Fibroblast of lung (primary cell): ENCODE data around the gene FAM20C. TPM values are rescaled to one million over a fixed set of nuclear protein-coding genes. Genes with fewer than 3 reads are reported as not detected.

Source experiments
- DNase-seq, 2 donors: peaks; one replicate each; pipeline versions ENCODE4 v3.0.0 to v3.0.0-alpha.2; 2010; ENCODE audit warnings: low read depth in 2 of 2
- H2AFZ ChIP-seq: 2 replicates; pipeline ENCODE4 v1.5.1; 2012; ENCODE audit warnings: low read length, control low read depth, inconsistent platforms
- H3K27ac ChIP-seq: 2 replicates; pipeline ENCODE4 v1.5.1; 2011; ENCODE audit warnings: low read length, control low read depth; ENCODE audit not compliant: insufficient read depth
- H3K27me3 ChIP-seq: 2 replicates; pipeline ENCODE4 v1.5.1; 2011; ENCODE audit warnings: mild to moderate bottlenecking, low read length; ENCODE audit not compliant: control insufficient read depth, insufficient read depth
- H3K36me3 ChIP-seq: 2 replicates; pipeline ENCODE4 v1.5.1; 2011; ENCODE audit warnings: low read length; ENCODE audit not compliant: control insufficient read depth, insufficient read depth
- H3K4me1 ChIP-seq: 2 replicates; pipeline ENCODE4 v1.5.1; 2011; ENCODE audit warnings: low read length; ENCODE audit not compliant: control insufficient read depth, insufficient read depth; ENCODE audit errors: extremely low read depth
- H3K4me2 ChIP-seq: 2 replicates; pipeline ENCODE4 v1.5.1; 2011; ENCODE audit warnings: low read length, control low read depth; ENCODE audit not compliant: insufficient read depth; ENCODE audit errors: extremely low read depth
- H3K4me3 ChIP-seq, 4 experiments: fragments of 200-600 bp in 1 of 4; sonication (generic) in 1 of 4; replicated peaks in 1 of 4; 2 replicates each; pipeline ENCODE4 v1.5.1; 2011 to 2016; ENCODE audit warnings: low read length in 4 of 4, low read depth in 3 of 4, mild to moderate bottlenecking in 3 of 4, control low read depth in 2 of 4, inconsistent platforms in 1 of 4, mixed read lengths in 1 of 4; ENCODE audit not compliant: insufficient read depth in 1 of 4; ENCODE audit errors: control extremely low read depth in 1 of 4
- H3K79me2 ChIP-seq: 2 replicates; pipeline ENCODE4 v1.5.1; 2012; ENCODE audit warnings: mild to moderate bottlenecking, low read length, inconsistent platforms; ENCODE audit not compliant: control insufficient read depth, insufficient read depth
- H3K9ac ChIP-seq: 2 replicates; pipeline ENCODE4 v1.5.1; 2011; ENCODE audit warnings: mild to moderate bottlenecking, low read length, control low read depth; ENCODE audit not compliant: insufficient read depth
- H3K9me3 ChIP-seq: 2 replicates; pipeline ENCODE4 v1.5.1; 2012; ENCODE audit warnings: low read depth, low read length; ENCODE audit not compliant: control insufficient read depth, insufficient read depth
- H4K20me1 ChIP-seq: 2 replicates; pipeline ENCODE4 v1.5.1; 2011; ENCODE audit warnings: low read length; ENCODE audit not compliant: control insufficient read depth, insufficient read depth; ENCODE audit errors: extremely low read depth
- EZH2 ChIP-seq: IDR thresholded peaks from 2 replicates; pipeline ENCODE4 v1.5.1; 2012; ENCODE audit warnings: low read length, control low read depth, mild to moderate bottlenecking; ENCODE audit errors: missing control alignments
- polyA plus RNA-seq, 2 donors: library from polyadenylated mRNA; depleted of rRNA in 1 of 2; stranded (reverse) in 1 of 2; unstranded in 1 of 2; fragments of >200 nt; gene quantifications; 2 replicates each; pipeline ENCODE4 v1.2.1, GENCODE V29; 2011 to 2012; ENCODE audit warnings: missing spikeins in 1 of 2
- total RNA-seq: library from RNA; depleted of rRNA; stranded (reverse); fragments of >200 nt; gene quantifications from 2 replicates; pipeline ENCODE4 v1.2.1, GENCODE V29; 2014
- TF ChIP-seq, protein P1 (sequence below), 2 donors: IDR thresholded peaks in 1 of 2; conservative IDR thresholded peaks in 1 of 2; 1 replicate in 1 of 2; 2 replicates in 1 of 2; pipeline ENCODE4 v1.5.1; 2011 to 2012; ENCODE audit warnings: low read length in 2 of 2, control low read depth in 1 of 2, inconsistent platforms in 1 of 2, low read depth in 1 of 2, mild to moderate bottlenecking in 1 of 2

FAM20C gene
- total and polyA plus RNA-seq, 2 donors (not counting 1 experiment from before 2014, with no cell fraction given), result 31.8 to 70.7 TPM

DNA sequence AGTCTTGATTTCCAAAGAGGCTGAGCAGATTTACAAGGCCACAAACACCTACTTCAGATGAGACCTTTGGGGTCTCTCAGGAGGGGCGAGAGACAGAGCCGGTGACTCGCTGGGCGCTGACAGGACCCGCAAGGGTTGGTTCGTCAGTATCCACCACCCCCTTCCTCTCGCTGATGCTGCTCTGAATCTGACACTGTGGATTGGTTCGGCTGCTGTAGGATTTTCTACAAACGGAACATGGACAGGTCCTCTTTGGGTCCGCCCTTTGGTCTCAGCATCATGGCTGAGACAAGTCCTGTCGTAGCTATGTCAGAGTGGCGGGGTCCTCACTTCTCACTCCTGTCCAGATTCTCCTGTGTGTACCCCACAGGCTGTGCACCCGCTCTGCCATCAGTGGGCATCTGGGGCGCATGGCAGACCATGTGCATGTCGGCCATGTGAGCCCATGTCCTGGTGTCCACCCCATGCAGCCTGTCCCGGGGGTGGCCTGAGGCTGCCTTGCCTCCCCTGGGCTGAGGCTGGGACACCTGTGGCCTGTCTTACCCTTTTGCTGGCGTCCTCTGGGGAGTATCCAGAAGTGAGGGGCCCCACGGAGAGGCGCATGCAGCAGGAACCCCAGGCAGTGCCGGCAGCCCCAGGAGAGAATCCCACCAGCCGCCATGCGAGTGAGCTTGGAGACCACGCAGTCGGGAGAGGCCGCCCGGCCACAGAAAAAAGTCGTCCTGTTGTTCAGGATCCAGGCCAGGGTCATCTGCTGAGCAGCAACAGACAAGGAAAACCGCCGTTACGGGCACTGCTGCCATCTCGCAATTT lies 21.6 kb upstream of the FAM20C start:
- no peaks in the 10 kb centered on the region for H4K20me1 ChIP-seq
- no peak for DNase-seq

DNA sequence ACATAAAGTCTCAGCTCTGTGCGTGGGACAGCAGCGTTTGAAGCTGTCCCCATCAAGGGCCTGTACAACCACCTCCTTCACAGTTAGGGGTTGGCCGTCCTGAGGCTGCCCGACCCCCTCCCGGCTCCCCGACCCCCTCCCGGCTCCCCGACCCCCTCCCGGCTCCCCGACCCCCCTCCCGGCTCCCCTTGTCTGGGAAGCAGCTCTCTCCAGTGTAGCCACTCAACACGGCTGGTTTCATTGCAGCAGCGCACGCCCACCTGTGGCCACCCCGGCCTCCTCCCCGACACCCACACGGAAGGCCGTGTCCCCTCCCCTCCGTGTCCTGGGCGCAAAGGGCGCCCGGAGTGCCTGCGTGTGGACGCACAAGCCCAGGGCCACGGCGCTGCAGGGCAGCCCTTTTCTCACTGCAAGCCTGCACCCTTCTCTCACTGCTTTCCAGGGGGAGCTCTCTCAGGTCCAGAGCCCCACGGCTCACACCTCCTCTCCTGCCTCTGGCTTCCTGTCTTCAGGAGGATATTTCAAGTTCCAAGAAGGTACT lies 20.9 kb upstream of the FAM20C start:
- no peaks in the 10 kb centered on the region for H3K36me3 ChIP-seq
- H3K4me2 ChIP-seq, result no peak overlapping the region
- H3K27me3 ChIP-seq, result peaks cover 12% of the 10 kb centered on the region
- DNase-seq, result no peak
- H2AFZ ChIP-seq, result no peak overlapping the region
- H4K20me1 ChIP-seq, result no peaks in the 10 kb centered on the region
- no peaks in the 10 kb centered on the region for H3K9me3 ChIP-seq
- H3K4me3 ChIP-seq, result no peak overlapping the region
- no peak for TF ChIP-seq EZH2
- TF ChIP-seq, protein P1, sequence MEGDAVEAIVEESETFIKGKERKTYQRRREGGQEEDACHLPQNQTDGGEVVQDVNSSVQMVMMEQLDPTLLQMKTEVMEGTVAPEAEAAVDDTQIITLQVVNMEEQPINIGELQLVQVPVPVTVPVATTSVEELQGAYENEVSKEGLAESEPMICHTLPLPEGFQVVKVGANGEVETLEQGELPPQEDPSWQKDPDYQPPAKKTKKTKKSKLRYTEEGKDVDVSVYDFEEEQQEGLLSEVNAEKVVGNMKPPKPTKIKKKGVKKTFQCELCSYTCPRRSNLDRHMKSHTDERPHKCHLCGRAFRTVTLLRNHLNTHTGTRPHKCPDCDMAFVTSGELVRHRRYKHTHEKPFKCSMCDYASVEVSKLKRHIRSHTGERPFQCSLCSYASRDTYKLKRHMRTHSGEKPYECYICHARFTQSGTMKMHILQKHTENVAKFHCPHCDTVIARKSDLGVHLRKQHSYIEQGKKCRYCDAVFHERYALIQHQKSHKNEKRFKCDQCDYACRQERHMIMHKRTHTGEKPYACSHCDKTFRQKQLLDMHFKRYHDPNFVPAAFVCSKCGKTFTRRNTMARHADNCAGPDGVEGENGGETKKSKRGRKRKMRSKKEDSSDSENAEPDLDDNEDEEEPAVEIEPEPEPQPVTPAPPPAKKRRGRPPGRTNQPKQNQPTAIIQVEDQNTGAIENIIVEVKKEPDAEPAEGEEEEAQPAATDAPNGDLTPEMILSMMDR (conservative IDR thresholded peaks at IDR 0.05 in 1 of 2, IDR thresholded peaks at IDR 0.05 in 1 of 2; ENCODE audit: low read depth in 1 of 2, low read length in 2 of 2), result no peak
- no peaks in the 10 kb centered on the region for H3K4me1 ChIP-seq
- H3K79me2 ChIP-seq, result no peaks in the 10 kb centered on the region
- no peak overlapping the region for H3K27ac ChIP-seq
- H3K9ac ChIP-seq, result no peak overlapping the region

More for the DNA sequence above, 21.6 kb upstream of the FAM20C start:
- H3K36me3 ChIP-seq, result no peaks in the 10 kb centered on the region
- H3K4me3 ChIP-seq, result no peak overlapping the region
- no peaks in the 10 kb centered on the region for H3K4me1 ChIP-seq
- no peaks in the 10 kb centered on the region for H3K79me2 ChIP-seq
- peaks cover 14% of the 10 kb centered on the region for H3K27me3 ChIP-seq
- no peaks in the 10 kb centered on the region for H3K9me3 ChIP-seq
- no peak overlapping the region for H3K27ac ChIP-seq
- no peak overlapping the region for H2AFZ ChIP-seq
- H3K4me2 ChIP-seq, result no peak overlapping the region
- H3K9ac ChIP-seq, result no peak overlapping the region
- TF ChIP-seq, protein P1 (conservative IDR thresholded peaks at IDR 0.05 in 1 of 2, IDR thresholded peaks at IDR 0.05 in 1 of 2; ENCODE audit: low read depth in 1 of 2, low read length in 2 of 2), result no peak

DNA sequence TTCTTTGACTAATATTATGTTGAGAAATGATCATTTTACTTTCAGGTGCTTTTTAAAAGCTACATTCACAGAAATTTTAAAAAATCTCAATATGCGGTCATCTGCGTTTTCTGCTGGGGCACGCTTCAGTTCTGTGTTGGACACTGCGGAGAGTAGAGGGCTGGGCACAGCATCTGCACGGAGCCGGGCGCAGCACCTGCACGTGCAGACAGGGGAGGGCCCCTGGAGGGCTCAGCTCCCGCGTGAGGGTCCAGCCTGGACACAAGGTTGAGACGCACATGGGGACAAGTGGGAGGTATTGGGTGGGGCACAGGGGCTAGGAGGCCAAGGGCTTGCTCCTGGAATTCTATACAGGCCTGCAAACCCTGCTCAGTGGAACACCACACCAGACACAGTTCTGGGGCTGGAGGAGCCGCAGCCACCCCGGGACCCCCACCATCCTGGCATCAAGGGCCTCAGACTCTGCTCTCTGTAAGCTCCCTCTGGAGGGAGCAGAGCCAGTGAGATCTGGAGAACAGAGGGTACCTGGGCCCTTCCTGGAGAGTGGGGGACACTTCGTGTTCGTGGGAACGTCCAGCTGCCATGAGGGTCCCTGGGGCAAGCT lies 20.4 kb upstream of the FAM20C start:
- no peak overlapping the region for H3K9ac ChIP-seq
- H3K36me3 ChIP-seq, result no peaks in the 10 kb centered on the region
- H3K4me2 ChIP-seq, result no peak overlapping the region
- no peak for DNase-seq
- no peaks in the 10 kb centered on the region for H4K20me1 ChIP-seq
- TF ChIP-seq, protein P1 (conservative IDR thresholded peaks at IDR 0.05 in 1 of 2, IDR thresholded peaks at IDR 0.05 in 1 of 2; ENCODE audit: low read depth in 1 of 2, low read length in 2 of 2), result no peak
- TF ChIP-seq EZH2, result no peak
- no peaks in the 10 kb centered on the region for H3K79me2 ChIP-seq
- H3K4me1 ChIP-seq, result no peaks in the 10 kb centered on the region
- no peaks in the 10 kb centered on the region for H3K9me3 ChIP-seq
- no peak overlapping the region for H2AFZ ChIP-seq
- no peak overlapping the region for H3K4me3 ChIP-seq
- no peak overlapping the region for H3K27ac ChIP-seq
- H3K27me3 ChIP-seq, result peaks cover 6% of the 10 kb centered on the region
